NCI-H146 (cell line): ENCODE measurements around the gene IL21R.
"Not testable (repeated sequence)": the region's sequence is repeated elsewhere in the genome, so short reads cannot be mapped to it uniquely, and the experiment has no call there.

Experiments
- DNase-seq: peaks from one replicate; lab custom pipeline; 2025; lab: John Stamatoyannopoulos, UW

The IL21R gene

GRCh38 chr16:27400751-27401620 is 988 bp upstream of the IL21R start:
- DNase-seq: no peak

DNA sequence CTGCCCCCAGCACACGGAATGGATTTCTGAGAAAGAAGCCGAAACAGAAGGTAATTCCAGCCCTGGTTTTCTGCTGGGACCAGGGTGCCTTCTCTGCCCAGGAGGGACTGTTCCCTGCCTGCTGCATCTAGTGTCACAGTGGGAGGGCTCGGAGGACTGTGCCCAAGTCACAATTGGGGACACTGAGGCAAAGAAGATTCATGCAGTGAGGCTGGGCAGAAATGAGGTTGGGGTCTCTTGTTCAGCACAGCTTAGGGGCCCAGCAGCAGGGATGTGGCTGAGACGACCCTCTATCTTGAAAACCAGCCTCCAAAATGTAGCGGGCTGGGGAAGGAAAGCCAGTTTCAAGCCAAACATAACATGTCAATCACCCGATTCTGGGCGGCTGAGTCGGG is 592 bp downstream of the IL21R start:
- DNase-seq: no peak

GRCh38 chr16:27402964-27403600 is 1.1 kb downstream of the IL21R start:
- DNase-seq: no peak

DNA sequence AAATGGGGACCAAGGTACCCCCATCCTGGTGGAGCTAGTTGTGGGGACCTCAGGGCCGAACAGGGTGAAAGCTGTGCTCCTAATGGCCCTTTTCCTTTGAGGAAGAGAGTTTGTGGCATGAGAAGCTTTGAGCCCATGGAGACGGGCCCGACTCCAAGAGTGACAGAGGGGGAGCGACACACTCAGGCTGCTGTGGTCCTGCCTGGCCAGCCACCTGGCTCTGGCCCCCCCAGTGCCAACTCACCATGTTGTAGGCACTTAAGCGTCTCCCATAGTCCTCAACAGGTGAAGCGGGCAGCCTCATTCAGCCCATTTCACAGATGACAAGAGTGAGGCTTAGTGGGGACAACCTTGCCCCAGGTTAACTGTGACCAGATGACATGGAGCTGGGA is 1.6 kb downstream of the IL21R start:
- no peak for DNase-seq

DNA sequence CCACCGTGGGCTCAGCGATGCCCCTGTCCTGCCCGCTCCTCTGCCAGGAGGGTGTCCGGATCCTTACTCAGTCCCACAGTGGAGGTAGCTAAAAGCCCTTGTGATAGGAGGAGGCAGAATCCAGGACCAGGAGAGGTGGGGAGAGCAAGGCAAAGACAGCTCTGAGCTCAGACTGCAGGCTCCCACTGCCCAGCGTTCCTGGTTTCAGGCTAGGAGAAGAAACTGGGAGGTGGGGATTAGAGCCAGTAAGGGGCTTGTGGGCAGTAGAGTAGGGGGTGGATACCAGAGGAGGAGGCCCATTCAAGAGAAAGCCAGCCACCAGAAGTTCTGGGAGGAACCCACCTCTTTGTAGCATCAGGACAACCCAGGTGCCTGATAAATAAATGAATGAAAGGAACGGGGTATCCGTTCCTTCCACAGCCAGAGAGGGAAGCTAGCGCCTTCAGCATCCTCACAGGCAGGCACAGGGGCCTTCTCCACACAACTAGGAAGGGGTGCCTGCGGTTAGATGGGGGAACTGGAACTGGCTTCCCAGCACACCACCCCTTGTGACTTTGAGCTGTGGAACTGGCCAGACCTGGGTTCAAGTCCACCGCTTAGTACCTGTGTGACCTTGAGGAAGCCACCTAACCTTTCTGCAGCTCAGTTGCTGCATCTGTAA is 2.3 kb downstream of the IL21R start:
- no peak for DNase-seq

- DNase-seq: no peak
Measured at GRCh38 chr16:27405546-27406451, 3.8 kb downstream of the IL21R start.

DNA sequence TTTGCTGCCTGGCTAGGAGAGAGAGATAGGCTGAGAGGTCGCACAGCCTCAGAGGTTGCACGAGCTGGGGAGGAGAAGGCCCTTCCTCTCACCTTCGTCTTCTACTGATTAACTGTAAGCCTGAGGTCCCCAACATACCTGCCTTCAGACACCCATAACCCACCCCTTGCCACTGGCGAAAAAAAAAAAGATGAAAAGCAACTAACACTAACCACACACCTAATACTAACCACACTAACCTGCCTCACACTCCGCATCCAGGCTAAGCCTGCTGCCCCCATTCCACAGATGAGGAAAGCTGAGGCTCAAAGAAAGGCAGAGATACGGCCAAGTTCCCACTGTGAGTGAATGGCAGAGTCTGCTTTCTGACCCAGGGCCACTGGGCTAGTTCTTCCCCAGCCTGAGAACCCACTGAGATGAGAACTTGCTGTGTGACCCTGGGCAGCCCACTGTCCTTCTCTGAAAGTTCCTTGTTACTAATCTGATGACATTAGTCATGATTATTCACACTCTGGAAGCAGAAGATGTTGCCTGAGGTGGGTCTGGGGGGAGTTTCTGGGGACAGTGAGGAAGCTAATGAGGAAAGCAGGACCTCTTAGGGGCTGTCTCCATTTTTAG is 4.6 kb downstream of the IL21R start:
- no peak for DNase-seq

DNA sequence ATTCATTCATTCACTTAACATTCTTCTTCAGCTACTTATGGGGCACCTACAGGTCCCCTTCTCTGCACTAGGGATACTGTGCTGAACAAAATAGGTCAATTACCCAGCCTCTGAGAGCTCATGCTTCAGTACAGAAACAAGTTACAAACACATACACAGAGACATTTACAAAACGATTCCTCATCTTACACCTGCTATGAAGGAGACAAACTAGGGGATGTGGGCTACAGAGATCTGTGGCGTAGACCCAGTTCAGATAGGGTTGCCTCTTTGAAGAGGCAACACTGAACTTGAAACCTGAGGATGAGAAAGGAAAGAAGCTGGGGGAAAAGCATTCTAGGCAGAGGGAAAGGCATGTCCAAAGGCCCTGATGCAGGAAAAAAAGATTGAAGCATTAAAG is 5.2 kb downstream of the IL21R start:
- DNase-seq: no peak

- no peak for DNase-seq
Measured at GRCh38 chr16:27408012-27408601, 6.1 kb downstream of the IL21R start.

GRCh38 chr16:27408602-27409031 is 6.6 kb downstream of the IL21R start:
- DNase-seq: no peak

GRCh38 chr16:27409958-27410357 is 8.0 kb downstream of the IL21R start:
- DNase-seq: not testable (repeated sequence)

DNA sequence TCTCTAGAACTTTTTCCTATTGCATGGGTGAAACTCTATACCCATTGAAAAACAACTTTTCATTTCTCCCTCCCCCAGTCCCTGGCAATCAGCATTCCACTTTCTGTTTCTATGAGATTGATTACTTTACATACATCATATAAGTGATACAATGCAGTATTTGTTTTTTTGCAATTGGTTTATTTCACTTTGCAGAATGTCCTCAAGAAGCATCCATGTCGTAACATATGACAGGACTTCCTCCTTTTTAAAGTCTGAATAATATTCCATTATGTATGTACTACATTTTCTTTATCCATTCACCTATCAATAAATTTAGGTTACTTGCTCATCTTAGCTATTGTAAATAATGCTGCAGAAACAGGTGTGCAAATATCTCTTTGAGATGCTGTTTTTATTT is 8.8 kb downstream of the IL21R start:
- DNase-seq: no peak

GRCh38 chr16:27413956-27414355 is 12.0 kb downstream of the IL21R start:
- no peak for DNase-seq

- no peak for DNase-seq
Measured at GRCh38 chr16:27414788-27415431, 12.9 kb downstream of the IL21R start.

DNA sequence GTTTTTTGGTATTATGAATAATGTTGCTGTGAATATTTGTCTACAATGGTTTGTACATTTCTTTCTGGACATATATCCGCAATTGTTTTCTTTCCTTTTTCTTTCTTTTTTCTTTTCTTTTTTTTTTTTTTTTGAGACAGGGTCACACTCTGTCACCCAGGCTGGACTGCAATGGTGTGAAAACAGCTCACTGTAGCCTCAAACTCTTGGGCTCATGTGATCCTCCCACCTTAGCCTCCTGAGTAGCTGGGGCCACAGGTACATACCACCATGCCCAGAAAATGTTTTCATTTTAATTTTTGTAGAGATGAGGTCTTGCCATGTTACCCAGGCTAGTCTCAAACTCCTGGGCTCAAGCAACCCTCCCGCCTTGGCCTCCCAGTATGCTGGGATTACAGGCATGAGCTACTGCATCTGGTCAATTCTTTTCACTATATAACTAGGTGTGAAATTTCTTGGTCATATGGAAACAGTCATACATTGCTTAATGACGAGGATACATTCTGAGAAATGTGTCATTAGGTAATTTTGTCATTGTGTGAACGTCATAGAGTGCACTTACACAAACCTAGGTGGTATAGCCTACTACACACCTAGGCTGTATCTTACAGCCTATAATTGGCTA is 15.2 kb downstream of the IL21R start:
- DNase-seq: no peak

GRCh38 chr16:27421961-27422740 is 20.2 kb downstream of the IL21R start:
- DNase-seq: no peak

DNA sequence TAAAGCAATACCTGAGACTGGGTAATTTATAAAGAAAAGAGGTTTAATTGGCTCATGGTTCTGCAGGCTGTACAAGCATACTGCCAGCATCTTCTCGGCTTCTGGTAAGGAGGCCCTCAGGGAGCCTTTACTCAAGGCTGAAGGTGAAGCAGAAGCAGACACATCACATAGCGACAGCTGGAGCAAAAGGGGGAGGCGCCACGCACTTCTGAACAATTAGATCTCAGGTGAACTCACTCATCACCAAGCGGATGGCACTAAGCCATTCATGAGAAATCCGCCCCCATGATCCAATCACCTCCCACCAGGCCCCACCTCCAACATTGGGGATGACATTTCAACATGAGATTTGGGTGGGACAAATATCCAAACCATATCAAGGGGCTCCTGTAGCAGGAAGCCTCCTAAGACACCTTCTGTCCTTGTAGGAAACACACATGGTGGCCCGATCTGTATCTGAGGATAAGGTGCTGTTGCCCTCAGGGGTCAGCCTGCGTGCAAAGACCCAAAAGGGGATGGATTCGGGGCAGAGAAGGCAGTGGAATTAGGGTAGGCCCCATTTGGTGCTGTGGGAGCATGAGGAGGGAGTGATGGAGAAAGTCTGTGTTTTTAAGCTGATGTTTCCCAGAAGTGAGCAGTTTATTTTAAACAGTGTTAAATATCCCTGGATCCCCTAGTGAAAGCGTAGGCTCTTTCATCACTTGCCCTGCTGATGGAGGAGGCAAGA is 23.0 kb downstream of the IL21R start:
- no peak for DNase-seq

DNA sequence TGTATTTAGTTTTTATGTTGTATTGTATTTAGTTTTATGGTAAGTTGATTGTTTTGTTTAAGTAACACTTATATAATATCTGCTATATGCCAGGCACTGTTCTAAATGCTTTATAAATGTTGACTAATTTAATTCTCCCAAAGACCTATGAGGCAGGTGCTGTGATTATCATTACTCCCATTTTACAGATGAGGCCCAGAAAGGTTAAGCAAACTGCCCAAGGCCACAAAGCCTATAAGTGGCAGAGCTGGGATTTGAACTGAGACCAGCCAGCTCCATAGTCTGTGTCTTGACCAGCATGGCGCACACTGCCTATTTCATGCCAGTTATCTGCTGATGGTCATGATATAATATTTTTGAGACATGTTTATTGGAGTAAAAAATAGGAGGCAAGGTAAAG is 24.0 kb downstream of the IL21R start:
- no peak for DNase-seq
